GM15510 (cell line): ENCODE results near the gene ALDH5A1.

Source experiments
- POLR2A ChIP-seq: IDR thresholded peaks from 3 replicates; pipeline ENCODE4 v1.6.1; 2011; ENCODE audit warnings: borderline replicate concordance; ENCODE audit not compliant: insufficient read length; ENCODE audit errors: extremely low read depth

The ALDH5A1 gene

GRCh38 chr6:24569811-24570210 lies 75.0 kb downstream of the ALDH5A1 start:
- TF ChIP-seq POLR2A: no peak

- no peak for TF ChIP-seq POLR2A
Observed at GRCh38 chr6:24571361-24571760, 76.6 kb downstream of the ALDH5A1 start.

GRCh38 chr6:24574809-24575208 lies 80.0 kb downstream of the ALDH5A1 start:
- TF ChIP-seq POLR2A: no peak

GRCh38 chr6:24576447-24576846 lies 81.7 kb downstream of the ALDH5A1 start:
- no peak for TF ChIP-seq POLR2A

- no peak for TF ChIP-seq POLR2A
Observed at GRCh38 chr6:24581084-24581669, 86.4 kb downstream of the ALDH5A1 start.

- no peak for TF ChIP-seq POLR2A
Observed at GRCh38 chr6:24583463-24584381, 89.0 kb downstream of the ALDH5A1 start.

GRCh38 chr6:24584382-24584720 lies 89.6 kb downstream of the ALDH5A1 start:
- no peak for TF ChIP-seq POLR2A
